GM23248 (cell line): ENCODE data around the gene IQGAP2. TPM values are rescaled to one million over a fixed set of nuclear protein-coding genes. Genes with fewer than 3 reads are reported as not detected.

Experiments used
- DNase-seq: peaks from one replicate; pipeline ENCODE4 v3.0.0-alpha.2; 2015
- H2AFZ ChIP-seq: fragments of 200-600 bp; sonication (generic); 2 replicates; pipeline ENCODE4 v1.6.1; 2016; ENCODE audit warnings: antibody characterized with exemption
- H3F3A ChIP-seq: fragments of 200-600 bp; sonication (generic); 2 replicates; pipeline ENCODE4 v1.6.1; 2016; ENCODE audit warnings: mild to moderate bottlenecking, antibody characterized with exemption, mixed run types; ENCODE audit not compliant: insufficient read depth
- H3K27ac ChIP-seq: fragments of 200-600 bp; sonication (generic); 2 replicates; pipeline ENCODE4 v1.5.1; 2016; ENCODE audit warnings: mild to moderate bottlenecking
- H3K27me3 ChIP-seq: fragments of 200-600 bp; sonication (generic); replicated peaks from 2 replicates; pipeline ENCODE4 v1.6.1; 2016; ENCODE audit warnings: mild to moderate bottlenecking; ENCODE audit not compliant: insufficient read depth
- H3K36me3 ChIP-seq: fragments of 200-600 bp; sonication (generic); 2 replicates; pipeline ENCODE4 v1.6.1; 2016; ENCODE audit warnings: low read depth, mild to moderate bottlenecking
- H3K4me1 ChIP-seq: fragments of 200-600 bp; sonication (generic); 2 replicates; pipeline ENCODE4 v1.6.1; 2016; ENCODE audit warnings: mild to moderate bottlenecking; ENCODE audit not compliant: insufficient read depth
- H3K4me2 ChIP-seq: fragments of 200-600 bp; sonication (generic); one replicate; pipeline ENCODE4 v1.6.1; 2016; ENCODE audit warnings: mild to moderate bottlenecking; ENCODE audit not compliant: unreplicated experiment
- H3K4me3 ChIP-seq: fragments of 200-600 bp; sonication (generic); 2 replicates; pipeline ENCODE4 v1.5.1; 2016; ENCODE audit warnings: mild to moderate bottlenecking
- H3K79me2 ChIP-seq: fragments of 200-600 bp; sonication (generic); 2 replicates; pipeline ENCODE4 v1.6.1; 2016; ENCODE audit warnings: mild to moderate bottlenecking; ENCODE audit not compliant: insufficient read depth
- H3K9ac ChIP-seq: fragments of 200-600 bp; sonication (generic); 2 replicates; pipeline ENCODE4 v1.6.1; 2016; ENCODE audit warnings: mild to moderate bottlenecking
- H3K9me2 ChIP-seq: fragments of 200-600 bp; sonication (generic); 2 replicates; pipeline ENCODE4 v1.6.1; 2016; ENCODE audit warnings: mixed run types, mild to moderate bottlenecking, moderate library complexity; ENCODE audit not compliant: insufficient read depth
- H3K9me3 ChIP-seq: fragments of 200-600 bp; sonication (generic); one replicate; pipeline ENCODE4 v1.6.1; 2017; ENCODE audit warnings: low read depth
- H4K20me1 ChIP-seq: fragments of 200-600 bp; sonication (generic); 2 replicates; pipeline ENCODE4 v1.6.0; 2016; ENCODE audit not compliant: insufficient read depth
- EZH2 ChIP-seq: fragments of 200-600 bp; sonication (generic); IDR thresholded peaks from 2 replicates; pipeline ENCODE4 v1.6.1; 2018; ENCODE audit warnings: antibody characterized with exemption, mild to moderate bottlenecking; ENCODE audit not compliant: insufficient read depth, poor library complexity, severe bottlenecking
- EZH2phosphoT487 ChIP-seq: fragments of 200-600 bp; sonication (generic); IDR thresholded peaks from 2 replicates; pipeline ENCODE4 v1.6.1; 2018; ENCODE audit warnings: antibody characterized with exemption, moderate library complexity, mild to moderate bottlenecking, low read depth; ENCODE audit not compliant: insufficient read depth
- WGBS, 2 experiments: methylation state at CpG; one replicate each; pipeline ENCODE4 v1.1.6; 2015 to 2017; ENCODE audit warnings: low lambda C conversion rate in 2 of 2, low coverage in 1 of 2; ENCODE audit errors: missing lambda C conversion rate in 2 of 2; 5-methylcytosine and 5-hydroxymethylcytosine counted together
- in situ Hi-C: fragments of 300-500 bp; cut with MboI; formaldehyde crosslinking; loops from 2 replicates; pipeline ENCODE4 v1.15.0; 2020
- polyA plus RNA-seq: library from polyadenylated mRNA; unstranded; fragments of >200 nt; fragmentation: Nextera tagmentation; extraction: Ambion mirVana; gene quantifications from 2 replicates; pipeline ENCODE4 v1.2.1, GENCODE V29; 2016
- total RNA-seq: library from RNA; depleted of rRNA; stranded (reverse); fragments of >200 nt; shearing (Covaris generic); gene quantifications from 2 replicates; pipeline ENCODE4 v1.2.3, GENCODE V29; 2014

IQGAP2 gene
- total and polyA plus RNA-seq, 2 experiments from 2014 or later: 0.11 TPM; not detected in 1

DNA sequence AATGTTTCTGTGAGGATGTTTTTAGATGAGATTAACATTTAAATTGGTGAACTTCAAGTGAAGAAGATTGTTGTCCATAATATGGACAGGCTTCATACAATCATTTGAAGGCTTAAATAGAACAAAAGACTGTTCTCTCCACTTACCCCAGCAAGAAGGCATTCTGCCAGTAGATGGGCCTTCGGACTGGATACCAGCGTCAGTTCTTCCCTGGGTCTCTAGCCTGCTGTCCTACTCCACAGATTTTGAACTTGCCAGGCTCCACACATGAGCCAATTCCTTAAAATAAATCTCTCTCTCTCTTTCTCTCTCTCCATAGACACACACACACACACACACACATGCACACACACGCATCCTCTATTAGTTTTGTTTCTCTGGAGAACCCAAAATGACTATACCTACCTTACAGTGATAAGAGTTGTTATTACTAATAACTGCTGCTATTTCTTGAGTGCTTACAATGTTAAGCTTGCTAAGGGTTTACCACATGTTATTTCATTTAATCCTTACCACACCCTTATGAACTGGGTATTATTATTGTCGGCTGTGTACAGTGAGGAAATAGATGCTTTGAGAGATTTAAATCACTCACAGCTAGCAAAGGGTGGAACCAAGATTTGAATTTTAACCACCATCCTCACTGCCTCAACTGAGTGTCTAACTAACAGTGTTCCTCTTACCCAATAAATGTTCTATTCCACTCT is 19.8 kb upstream of the IQGAP2 start:
- H3K36me3 ChIP-seq: no peaks in the 10 kb centered on the region
- no peaks in the 10 kb centered on the region for H3K79me2 ChIP-seq
- no peak overlapping the region for H3K4me2 ChIP-seq
- no peaks in the 10 kb centered on the region for H4K20me1 ChIP-seq
- no peak overlapping the region for H3K27ac ChIP-seq
- H3K4me3 ChIP-seq: no peak overlapping the region
- H3K27me3 ChIP-seq: no peaks in the 10 kb centered on the region; the same call in 1 of the 2 replicates
- WGBS, 2 experiments: 34 to 39% methylated on average over 4 of the region's 4 CpGs
- H3K9me2 ChIP-seq: no peaks in the 10 kb centered on the region
- no peaks in the 10 kb centered on the region for H3K9me3 ChIP-seq
- no peaks in the 10 kb centered on the region for H3F3A ChIP-seq
- TF ChIP-seq EZH2phosphoT487 (no peak), EZH2 (no peak)
- H3K4me1 ChIP-seq: no peaks in the 10 kb centered on the region
- H3K9ac ChIP-seq: no peak overlapping the region
- no peak for DNase-seq
- in situ Hi-C loops: no loop called here
- H2AFZ ChIP-seq: no peak overlapping the region

DNA sequence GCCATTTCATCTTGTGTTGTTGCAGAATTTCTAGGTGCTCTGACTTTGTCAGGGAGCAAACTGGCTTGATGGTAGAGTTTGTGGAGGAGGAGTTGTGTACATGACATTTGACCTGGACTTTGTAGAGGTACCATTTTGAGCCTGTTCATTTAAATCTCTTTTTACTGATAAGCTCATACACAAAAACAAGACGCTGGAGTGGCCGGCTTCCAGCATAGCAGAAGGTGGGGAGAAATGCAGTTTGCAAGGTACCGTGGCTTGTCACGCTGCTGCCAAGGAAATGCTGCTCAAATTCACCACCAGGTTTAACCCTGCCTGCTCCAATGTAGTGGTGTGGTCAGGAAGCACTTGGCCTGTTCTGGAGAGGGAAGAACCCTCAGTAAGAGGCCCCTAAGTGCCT is 18.9 kb upstream of the IQGAP2 start:
- no peak overlapping the region for H3K27ac ChIP-seq
- no peaks in the 10 kb centered on the region for H3K9me3 ChIP-seq
- no peaks in the 10 kb centered on the region; the same call in 1 of the 2 replicates for H3K27me3 ChIP-seq
- no peak overlapping the region for H3K4me2 ChIP-seq
- no peaks in the 10 kb centered on the region for H3K9me2 ChIP-seq
- in situ Hi-C loops: no loop called here
- no peak overlapping the region for H2AFZ ChIP-seq
- WGBS, 2 experiments: 50 to 63% methylated on average over 4 of the region's 4 CpGs
- DNase-seq: no peak
- H3K4me1 ChIP-seq: no peaks in the 10 kb centered on the region
- no peaks in the 10 kb centered on the region for H3K79me2 ChIP-seq
- no peak overlapping the region for H3K4me3 ChIP-seq
- TF ChIP-seq EZH2 (no peak), EZH2phosphoT487 (no peak)
- no peak overlapping the region for H3K9ac ChIP-seq
- H4K20me1 ChIP-seq: no peaks in the 10 kb centered on the region
- H3F3A ChIP-seq: no peaks in the 10 kb centered on the region
- H3K36me3 ChIP-seq: no peaks in the 10 kb centered on the region

DNA sequence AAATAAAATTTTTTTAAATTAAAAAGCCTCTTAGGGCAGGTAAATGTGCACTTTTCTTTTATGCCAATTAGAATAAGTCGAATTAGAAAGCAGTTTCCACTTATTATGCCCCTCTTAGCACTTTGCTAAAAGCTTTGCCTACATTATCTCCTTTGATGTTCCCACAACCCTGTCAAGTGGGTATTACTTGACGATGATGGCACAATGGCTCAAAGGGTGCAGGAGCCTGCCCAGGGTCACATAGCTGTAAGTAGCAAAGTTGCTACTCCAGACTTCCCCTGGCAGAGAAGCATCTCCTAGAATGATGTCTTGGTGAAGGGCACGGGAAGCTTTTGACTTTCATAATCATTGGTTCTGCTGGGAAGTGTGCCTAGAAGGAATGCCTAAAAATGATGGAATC is 18.4 kb upstream of the IQGAP2 start:
- no peaks in the 10 kb centered on the region for H3K9me3 ChIP-seq
- no peaks in the 10 kb centered on the region; the same call in 1 of the 2 replicates for H3K27me3 ChIP-seq

DNA sequence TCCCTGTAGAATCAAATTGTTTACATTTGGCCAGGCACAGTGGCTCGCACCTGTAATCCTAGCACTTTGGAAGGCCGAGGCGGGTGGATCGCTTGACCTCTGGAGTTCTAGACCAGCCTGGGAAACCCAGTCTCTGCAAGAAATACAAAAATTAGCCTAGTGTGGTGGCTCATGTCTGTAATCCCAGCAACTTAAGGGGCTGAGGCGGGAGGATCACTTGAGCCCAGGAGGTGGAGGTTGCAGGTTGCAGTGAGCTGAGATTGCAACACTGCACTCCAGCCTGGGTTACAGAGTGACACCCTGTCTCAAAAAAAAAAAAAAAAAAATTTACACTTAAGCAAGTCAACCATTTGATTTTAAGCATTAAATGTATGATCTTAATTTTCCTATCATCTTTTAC is 17.5 kb upstream of the IQGAP2 start:
- no peak overlapping the region for H3K4me3 ChIP-seq
- H3K27me3 ChIP-seq: no peaks in the 10 kb centered on the region; the same call in 1 of the 2 replicates
- H2AFZ ChIP-seq: no peak overlapping the region
- H3K4me1 ChIP-seq: no peaks in the 10 kb centered on the region
- H3F3A ChIP-seq: no peaks in the 10 kb centered on the region
- no peaks in the 10 kb centered on the region for H3K9me2 ChIP-seq
- TF ChIP-seq EZH2 (no peak), EZH2phosphoT487 (no peak)
- H3K36me3 ChIP-seq: no peaks in the 10 kb centered on the region
- no peaks in the 10 kb centered on the region for H3K9me3 ChIP-seq
- no peak overlapping the region for H3K4me2 ChIP-seq
- H4K20me1 ChIP-seq: no peaks in the 10 kb centered on the region
- DNase-seq: no peak
- no peak overlapping the region for H3K27ac ChIP-seq
- in situ Hi-C loops: no loop called here
- no peaks in the 10 kb centered on the region for H3K79me2 ChIP-seq
- H3K9ac ChIP-seq: no peak overlapping the region
- WGBS, 2 experiments: 77 to 87% methylated on average over 5 of the region's 5 CpGs

More for the DNA sequence above, 18.4 kb upstream of the IQGAP2 start:
- in situ Hi-C loops: no loop called here
- TF ChIP-seq EZH2 (no peak), EZH2phosphoT487 (no peak)
- no peaks in the 10 kb centered on the region for H3K4me1 ChIP-seq
- no peaks in the 10 kb centered on the region for H3F3A ChIP-seq
- no peaks in the 10 kb centered on the region for H4K20me1 ChIP-seq
- H3K79me2 ChIP-seq: no peaks in the 10 kb centered on the region
- H3K4me2 ChIP-seq: no peak overlapping the region
- no peak overlapping the region for H2AFZ ChIP-seq
- WGBS, 2 experiments: 45 to 50% methylated on average over 3 of the region's 3 CpGs
- H3K36me3 ChIP-seq: no peaks in the 10 kb centered on the region
- no peak for DNase-seq
- no peaks in the 10 kb centered on the region for H3K9me2 ChIP-seq
- H3K9ac ChIP-seq: no peak overlapping the region
- no peak overlapping the region for H3K4me3 ChIP-seq
- H3K27ac ChIP-seq: no peak overlapping the region
